GM12892 (cell line): Measurements from ENCODE around the gene C20orf204.

Experiments
- POLR2A ChIP-seq: IDR thresholded peaks from 2 replicates; pipeline ENCODE4 v1.6.1; 2011; ENCODE audit warnings: low read depth, low read length, control low read depth
- POLR2AphosphoS5 ChIP-seq: IDR thresholded peaks from 2 replicates; pipeline ENCODE4 v1.6.1; 2011; ENCODE audit warnings: low read depth, low read length, control low read depth
- TAF1 ChIP-seq: IDR thresholded peaks from 2 replicates; pipeline ENCODE4 v1.6.1; 2011; ENCODE audit warnings: low read depth, mild to moderate bottlenecking, control low read depth, low read length, borderline replicate concordance

GRCh38 chr20:64022671-64023360 lies 13.2 kb upstream of the C20orf204 start:
- TF ChIP-seq POLR2AphosphoS5 = no peak
- no peak for TF ChIP-seq POLR2A
- no peak for TF ChIP-seq TAF1
